Gastrocnemius medialis (tissue), 4 donors: ENCODE results near the gene CRTAC1.

Source experiments
- CTCF ChIP-seq, 5 experiments: fragments of 450-650 bp in 3 of 5; fragments of 200-600 bp in 2 of 5; sonication (generic) in 2 of 5; IDR thresholded peaks in 4 of 5; conservative IDR thresholded peaks in 1 of 5; 1 replicate in 4 of 5; 2 replicates in 1 of 5; pipeline ENCODE4 v1.5.1; 2016 to 2019; ENCODE audit warnings: antibody characterized with exemption in 5 of 5, mild to moderate bottlenecking in 3 of 5, moderate library complexity in 3 of 5
- POLR2A ChIP-seq, 2 donors: fragments of 450-650 bp; IDR thresholded peaks; one replicate each; pipeline ENCODE4 v1.6.1; 2017; ENCODE audit warnings: antibody characterized with exemption in 2 of 2, mild to moderate bottlenecking in 2 of 2, moderate library complexity in 2 of 2

- TF ChIP-seq CTCF (IDR thresholded peaks at IDR 0.05 in 4 of 5, conservative IDR thresholded peaks at IDR 0.05 in 1 of 5) (no peak), POLR2A (IDR thresholded peaks at IDR 0.05) (no peak)
Measured at GRCh38 chr10:97849103-97849686, 181.2 kb downstream of the CRTAC1 start.
